Measurements from ENCODE around the gene ADAMTS18.
"Not testable (repeated sequence)": the region's sequence is repeated elsewhere in the genome, so short reads cannot be mapped to it uniquely, and the experiment has no call there.

DNA sequence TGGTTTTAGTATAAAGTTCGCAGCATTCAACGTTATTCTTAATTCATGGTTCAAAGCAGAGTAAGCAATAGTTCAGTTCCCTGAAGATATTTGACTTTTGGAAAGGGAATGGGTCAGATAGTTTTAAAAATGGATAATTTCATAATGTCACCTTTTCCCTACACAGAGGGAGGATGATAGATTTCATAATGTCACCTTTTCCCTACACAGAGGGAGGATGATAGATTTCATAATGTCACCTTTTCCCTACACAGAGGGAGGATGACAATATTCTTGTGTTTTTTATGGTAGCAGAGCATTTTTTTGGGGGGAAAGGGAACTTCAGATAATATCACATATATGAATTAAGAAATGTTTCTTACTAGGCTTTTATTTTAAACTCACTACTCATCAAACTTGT, 159.5 kb downstream of the ADAMTS18 start:
- TF ChIP-seq POLR2AphosphoS5 (IDR thresholded peaks at IDR 0.05; ENCODE audit: low read depth, low read length); CTCF (IDR thresholded peaks at IDR 0.05 in 2 of 3, conservative IDR thresholded peaks at IDR 0.05 in 1 of 3; ENCODE audit: borderline replicate concordance in 1 of 3, insufficient read depth in 1 of 3, low read depth in 2 of 3, low read length in 2 of 3); POLR2A (IDR thresholded peaks at IDR 0.05; ENCODE audit: borderline replicate concordance, extremely low read depth, insufficient read depth, insufficient read length): not testable (repeated sequence)
